ENCODE data around the gene PEAR1.

Gene PEAR1

DNA sequence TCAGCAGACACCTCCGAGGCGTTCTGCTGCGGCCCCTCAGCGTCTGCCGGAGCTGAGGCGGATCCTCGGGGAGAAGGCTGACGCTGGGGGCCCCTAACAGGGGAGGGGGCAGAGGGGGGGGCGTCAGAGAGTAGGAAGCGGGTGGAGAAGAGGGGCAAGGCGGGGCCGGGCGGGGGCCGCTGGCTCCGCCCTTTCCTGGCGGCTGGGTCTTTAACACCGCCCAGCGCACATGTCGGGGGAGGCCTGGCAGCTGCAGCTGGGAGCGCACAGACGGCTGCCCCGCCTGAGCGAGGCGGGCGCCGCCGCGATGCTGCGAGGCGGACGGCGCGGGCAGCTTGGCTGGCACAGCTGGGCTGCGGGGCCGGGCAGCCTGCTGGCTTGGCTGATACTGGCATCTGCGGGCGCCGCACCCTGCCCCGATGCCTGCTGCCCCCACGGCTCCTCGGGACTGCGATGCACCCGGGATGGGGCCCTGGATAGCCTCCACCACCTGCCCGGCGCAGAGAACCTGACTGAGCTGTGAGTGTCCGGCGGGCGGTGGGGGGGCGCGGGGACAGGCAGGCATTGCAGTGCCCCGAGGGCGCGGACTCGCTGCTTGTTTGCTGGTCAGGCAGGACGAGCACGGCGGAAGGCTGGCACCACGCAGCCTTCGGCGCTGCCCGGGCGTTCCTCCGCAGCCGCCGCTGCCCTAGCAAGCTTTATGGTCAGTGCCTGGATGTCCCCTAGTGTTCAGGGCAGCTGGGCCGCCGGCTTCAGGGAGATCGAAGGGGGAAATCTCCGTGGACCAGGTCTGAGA is 32.7 kb upstream of the PEAR1 start, which contains the start of gene NTRK1:
Gene NTRK1 (plus strand): TSS at position 238 of the 796 bp plus-strand sequence. CDS start 70 bp downstream, at position 308.
- DNase-seq = peak in 5 of 6 experiments; percentile 30 to 51 (median 45)

DNA sequence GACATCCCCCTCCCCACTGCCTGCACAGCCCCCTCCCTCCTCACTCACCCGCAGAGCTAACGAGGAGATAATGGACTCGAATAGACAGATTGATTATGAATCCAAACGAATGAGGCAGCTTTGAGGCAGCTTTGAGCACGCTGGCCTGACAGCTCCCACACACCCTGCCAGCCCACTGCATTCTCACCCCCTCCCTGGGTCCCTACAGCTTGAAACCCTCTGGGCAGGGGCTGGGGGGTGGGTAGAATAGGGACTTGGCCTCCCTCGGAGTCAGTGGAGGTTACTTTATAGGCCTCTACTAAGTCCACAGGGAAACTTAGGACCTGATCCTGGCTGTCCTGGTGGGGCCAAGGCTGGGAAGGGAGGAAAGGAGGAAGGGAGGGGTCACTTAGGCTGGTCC is 30.9 kb upstream of the PEAR1 start:
- DNase-seq = no peak

DNA sequence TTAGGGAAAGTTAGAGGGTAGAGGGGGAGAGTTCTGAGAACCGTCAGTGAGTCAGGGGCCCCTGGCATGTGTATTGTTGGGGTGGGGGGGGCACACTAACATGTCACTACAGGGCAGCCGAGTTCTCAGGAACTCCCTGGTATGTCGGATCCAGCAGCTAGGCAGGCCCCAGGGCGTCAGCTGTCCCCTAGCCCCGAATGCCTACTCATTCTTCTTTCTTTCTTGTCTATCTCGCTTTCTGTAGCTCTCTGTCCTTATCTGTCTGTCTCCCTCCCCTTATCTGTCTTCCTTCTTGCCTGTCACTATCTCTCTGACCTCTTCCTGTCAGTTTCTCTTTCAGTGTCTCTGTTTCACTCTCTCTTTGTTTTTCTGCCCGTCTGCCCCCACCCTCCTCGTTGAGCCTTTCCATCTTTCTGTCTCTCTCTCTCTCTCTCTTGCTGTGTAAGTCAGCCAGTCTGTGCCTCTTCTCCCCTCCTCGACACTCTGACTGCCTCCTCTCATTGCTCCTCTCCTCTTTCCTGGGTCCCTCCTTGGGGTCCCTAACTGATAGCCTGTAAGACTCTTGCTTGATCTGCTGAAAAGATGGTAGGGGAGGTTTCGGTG is 30.4 kb upstream of the PEAR1 start:
- no peak for DNase-seq

DNA sequence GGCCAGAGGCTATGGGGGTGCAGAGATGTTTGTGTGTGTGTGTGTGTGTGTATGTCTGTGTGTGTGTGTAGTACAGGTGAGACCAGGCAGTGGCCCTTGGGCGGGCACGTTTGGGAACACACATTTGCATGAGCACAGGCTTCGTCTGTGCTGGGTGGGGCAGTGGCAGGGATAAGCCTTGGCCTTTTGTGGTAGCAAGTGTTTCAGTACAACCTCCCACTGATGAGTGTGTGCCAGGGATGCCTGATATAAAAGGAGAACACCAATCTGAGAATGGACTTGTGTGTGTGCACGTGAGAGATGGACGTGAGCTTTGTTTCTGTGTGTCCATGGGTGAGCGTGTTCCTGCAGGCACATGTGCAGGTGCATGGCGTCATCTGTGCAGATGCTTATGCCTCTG is 29.9 kb upstream of the PEAR1 start:
- no peak for DNase-seq

DNA sequence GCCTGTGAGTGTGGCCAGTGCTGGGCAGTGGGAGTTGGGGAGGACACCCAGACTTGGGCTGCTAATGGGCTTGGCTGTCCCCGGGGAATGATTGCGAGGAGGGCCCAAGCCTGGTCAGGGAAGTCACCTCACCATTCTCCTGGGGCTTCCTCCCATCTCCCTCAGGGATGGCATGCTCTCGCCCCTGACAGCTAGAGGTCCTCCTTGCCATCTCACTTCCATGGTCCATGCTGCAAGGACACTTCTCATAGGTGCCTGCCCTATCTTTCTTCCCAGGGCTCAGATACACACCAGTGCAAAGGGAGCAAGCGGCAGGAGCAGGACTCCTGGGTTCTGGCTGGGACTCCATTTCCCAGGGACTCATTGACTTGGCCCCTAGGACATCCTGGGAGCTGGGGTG is 28.7 kb upstream of the PEAR1 start:
- DNase-seq = no peak

DNA sequence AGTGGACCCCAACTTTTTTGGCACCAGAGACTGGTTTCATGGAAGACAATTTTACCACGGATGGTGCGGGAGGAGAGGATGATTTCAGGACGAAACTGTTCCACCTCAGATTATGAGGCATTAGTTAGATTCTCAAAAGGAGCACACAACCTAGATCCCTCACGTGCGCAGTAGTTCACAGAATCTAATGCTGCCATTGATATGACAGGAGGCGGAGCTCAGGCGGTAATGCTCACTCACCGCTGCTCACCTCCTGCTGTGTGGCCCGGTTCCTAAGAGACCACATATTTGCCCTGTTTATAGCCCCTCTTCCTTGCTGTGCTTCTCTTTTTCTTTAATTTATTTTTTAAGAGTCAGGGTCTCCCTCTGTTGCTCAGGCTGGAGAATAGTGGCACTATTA is 28.3 kb upstream of the PEAR1 start:
- DNase-seq = no peak

DNA sequence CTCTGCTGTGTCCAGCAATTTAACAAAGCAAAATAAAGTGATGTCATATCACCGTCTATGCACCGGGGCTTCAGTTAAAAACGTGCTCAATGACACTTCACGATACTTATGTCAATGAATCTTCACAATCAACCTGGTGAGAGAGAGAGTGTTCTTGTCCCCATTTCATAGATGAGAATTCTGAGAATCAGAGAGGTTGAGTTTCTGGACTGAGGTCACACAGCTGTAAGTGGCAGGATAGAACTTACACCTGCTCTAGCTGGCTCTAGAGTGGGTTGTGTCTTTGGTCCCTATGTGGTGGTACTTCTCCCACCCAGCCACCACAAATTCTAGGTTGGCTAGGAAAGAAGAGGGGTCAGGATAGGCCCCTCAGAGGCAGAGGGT is 27.7 kb upstream of the PEAR1 start:
- DNase-seq = no peak

DNA sequence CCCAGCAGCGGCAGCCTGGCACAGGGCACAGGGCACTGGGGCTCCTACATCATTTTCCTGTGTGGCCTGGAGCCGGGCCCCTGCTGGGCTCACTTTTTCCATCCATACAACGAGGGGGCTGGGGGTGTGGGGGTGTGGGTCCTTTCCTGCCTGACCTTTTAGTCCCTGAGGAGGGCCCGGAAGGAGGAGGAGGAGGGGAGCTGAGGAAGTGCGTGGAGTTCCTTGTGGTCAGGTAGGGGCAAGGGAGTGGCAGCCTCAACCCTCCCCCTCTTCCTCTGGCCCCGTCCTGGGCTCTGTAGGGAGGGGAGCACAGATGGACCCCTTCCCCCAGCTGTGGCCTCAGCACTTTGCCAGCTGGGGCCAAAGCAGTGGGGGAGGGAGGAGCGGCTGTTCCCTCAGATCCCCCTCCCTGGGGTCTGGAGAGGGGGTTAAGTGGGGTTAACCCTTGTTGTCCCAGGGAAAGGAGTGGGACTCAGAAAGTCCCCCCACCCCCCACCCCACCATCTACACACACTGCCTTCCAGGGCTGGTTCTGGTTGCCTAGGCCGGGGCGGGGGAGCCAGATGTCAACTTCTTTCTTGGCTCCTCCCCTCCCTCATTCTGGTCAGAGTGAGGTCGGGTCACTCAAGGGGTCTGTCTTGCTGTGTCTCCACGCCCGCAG is 27.1 kb upstream of the PEAR1 start:
- DNase-seq = no peak

DNA sequence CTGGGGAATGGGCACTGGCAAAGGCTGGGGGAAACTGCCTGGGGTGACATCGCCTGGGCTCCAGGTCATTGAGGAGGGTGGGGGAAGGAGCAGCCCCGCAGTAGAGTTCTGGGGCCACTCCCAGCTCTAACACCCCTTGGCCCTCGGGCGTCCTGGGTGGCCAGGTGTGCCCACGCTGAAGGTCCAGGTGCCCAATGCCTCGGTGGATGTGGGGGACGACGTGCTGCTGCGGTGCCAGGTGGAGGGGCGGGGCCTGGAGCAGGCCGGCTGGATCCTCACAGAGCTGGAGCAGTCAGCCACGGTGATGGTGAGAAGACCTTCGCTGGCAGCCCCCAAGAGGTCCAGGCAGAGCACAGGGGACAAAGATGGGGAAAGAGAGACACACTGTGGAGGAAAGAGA is 25.2 kb upstream of the PEAR1 start:
- DNase-seq = no peak

DNA sequence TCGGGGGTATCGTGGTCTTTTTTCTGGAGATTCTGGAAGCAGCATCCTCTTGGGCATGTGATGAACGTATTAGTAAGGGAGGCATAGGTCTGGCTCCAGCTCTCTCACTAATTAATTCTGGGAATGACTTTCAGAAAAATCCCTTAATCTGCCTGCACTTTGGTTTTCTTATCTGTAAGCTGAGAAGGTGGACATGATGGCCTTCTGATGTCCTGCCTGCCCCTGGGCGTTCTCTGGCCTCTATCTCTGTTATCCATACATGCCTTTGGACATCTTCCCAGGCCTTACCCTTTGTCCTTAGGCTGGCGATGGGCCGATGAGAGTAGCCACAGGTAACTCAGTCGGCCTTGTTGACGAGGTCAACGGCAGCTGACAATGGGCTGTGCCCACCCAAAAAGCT is 24.1 kb upstream of the PEAR1 start:
- DNase-seq = no peak

DNA sequence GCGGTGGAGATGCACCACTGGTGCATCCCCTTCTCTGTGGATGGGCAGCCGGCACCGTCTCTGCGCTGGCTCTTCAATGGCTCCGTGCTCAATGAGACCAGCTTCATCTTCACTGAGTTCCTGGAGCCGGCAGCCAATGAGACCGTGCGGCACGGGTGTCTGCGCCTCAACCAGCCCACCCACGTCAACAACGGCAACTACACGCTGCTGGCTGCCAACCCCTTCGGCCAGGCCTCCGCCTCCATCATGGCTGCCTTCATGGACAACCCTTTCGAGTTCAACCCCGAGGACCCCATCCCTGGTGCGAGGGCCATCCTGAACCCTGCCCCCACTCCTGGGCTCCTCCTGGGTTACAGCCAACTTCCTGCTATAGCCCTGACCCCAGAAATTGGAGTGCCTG is 19.9 kb upstream of the PEAR1 start:
- no peak for DNase-seq

DNA sequence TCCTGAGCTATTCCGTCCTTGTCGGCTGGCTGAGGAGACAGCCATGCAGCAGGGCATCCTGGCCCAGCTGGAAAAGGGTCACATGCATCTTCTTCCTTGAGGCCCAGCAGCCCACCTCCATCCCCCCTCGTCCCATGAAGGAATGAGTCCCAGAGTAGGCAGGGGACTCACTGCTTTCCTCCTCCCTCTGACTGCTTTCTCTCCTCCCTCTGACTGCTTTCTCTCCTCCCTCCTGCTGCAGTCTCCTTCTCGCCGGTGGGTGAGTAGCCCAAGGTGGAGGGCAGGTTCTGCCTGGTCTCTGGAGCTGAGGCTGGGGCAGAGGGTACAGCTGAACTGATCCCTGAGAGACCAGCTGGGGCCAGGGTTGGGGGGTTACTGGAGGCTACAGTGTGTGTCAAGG is 19.4 kb upstream of the PEAR1 start:
- no peak for DNase-seq

DNA sequence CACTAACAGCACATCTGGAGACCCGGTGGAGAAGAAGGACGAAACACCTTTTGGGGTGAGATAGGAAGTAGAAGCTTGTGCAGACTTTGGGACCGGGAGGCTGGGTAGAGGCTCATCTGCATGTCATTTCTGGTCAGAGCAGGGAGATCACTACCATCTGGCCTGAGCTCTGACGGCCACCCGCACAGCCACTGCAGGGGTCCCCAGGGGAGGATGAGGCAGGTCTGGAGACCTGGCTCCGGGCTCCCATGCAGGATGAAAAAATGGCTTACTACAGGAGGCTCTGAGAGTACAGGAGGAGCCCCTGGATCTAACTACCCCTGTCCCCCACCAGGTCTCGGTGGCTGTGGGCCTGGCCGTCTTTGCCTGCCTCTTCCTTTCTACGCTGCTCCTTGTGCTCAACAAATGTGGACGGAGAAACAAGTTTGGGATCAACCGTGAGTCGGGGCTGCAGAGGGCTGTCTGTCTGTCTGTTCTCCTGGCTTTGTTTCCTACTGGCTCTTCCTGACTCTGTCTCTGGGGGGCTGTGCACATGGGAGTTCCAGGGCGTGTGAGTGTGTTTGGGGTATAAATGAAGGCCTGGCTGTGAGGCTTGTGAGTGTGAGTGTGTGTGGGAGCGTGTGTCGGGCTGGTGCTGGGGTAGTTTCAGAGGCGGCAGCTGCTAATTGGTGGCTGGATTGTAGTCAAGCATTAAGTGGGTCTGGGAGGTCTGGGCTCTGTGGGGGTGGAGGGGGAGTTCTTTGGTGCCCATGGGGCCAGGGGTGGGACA is 18.8 kb upstream of the PEAR1 start:
- DNase-seq = no peak

DNA sequence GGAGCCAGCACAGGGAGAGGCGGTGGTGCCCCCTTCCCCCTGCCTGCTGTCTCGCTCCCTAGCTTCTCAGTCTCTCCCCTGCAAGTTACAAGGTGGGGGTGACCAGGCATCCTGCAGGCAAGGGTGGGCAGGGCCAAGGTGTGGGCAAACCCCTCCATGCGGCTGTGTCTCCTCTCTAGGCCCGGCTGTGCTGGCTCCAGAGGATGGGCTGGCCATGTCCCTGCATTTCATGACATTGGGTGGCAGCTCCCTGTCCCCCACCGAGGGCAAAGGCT is 18.2 kb upstream of the PEAR1 start:
- no peak for DNase-seq

DNA sequence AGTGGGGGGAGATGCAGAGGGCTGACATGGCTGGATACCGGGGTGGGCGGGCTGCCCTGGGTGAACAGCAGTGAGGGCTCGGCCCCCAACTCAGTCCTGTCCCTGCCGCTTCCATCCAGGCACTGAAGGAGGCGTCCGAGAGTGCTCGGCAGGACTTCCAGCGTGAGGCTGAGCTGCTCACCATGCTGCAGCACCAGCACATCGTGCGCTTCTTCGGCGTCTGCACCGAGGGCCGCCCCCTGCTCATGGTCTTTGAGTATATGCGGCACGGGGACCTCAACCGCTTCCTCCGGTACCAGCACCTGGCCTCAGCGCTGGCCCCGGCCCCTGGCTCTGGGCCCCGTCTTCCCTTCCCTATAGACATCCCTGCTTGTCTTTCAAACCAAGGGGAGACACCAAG is 17.2 kb upstream of the PEAR1 start:
- no peak for DNase-seq

DNA sequence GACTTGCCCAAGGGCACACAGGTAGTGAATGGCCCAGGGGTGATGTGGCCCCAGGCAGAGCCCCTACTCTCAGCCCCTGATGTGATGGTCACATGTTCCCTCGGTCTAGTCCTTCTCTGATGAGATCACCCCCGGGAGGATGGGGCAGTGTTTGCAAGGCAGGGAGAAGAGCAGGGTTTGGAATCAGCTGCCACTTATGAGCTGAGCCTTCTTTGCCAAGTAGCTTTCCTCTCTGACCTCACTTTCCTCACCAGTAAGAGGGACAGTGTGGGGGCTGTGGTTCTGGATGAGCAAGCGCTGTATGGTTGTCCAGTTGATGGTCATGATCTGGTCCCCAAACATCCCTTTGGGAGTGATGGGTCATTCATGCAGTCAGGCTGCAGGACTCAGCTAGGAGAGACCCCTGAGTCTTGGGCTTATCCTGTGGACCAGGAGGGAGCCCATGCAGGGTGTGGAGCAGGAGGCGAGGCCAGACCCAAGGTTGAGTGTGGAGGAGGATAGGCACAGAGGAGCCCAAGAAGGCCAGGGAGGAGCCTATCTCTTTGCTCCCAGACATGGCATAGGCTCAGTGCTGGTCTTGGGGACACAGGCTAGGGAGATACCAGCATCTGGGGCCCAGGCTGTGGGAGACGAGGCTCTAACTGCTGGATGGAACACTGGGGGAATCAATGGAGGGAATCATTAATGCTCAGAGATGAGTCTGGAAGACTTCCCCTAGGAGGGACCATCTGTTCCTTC is 15.9 kb upstream of the PEAR1 start:
- DNase-seq = no peak

DNA sequence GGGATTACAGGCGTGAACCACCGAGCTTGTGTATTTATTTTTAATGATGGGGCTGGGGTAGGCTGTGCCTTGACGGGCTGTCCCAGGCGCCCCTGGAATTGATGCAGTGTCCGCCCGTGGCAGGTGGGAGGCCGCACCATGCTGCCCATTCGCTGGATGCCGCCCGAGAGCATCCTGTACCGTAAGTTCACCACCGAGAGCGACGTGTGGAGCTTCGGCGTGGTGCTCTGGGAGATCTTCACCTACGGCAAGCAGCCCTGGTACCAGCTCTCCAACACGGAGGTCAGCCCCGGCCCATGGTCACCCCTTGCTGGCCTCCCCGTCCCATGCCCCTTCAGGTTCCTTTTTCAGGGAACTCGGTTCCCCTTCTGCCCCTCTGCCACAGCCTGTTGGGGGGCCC is 13.6 kb upstream of the PEAR1 start:
- DNase-seq = no peak

DNA sequence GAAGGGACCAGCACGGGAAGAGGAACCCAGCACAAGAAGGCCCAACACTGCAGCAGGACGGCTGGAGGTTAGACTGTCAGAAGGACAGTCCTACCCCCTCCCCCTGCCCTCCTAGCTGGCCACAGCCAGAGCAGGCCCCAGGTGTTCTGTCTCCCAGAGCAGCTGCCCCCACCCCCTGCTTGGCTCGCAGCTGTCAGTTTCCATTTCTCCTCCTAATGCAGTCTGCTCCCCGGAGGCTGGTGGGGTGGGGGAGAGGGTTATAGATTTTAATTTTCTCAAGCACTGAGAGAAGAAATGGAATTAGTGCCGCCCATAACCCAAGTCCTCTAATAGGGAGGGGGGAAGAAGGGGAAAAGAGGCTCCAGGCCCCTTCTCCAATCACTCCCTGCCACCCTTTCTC is 13.0 kb upstream of the PEAR1 start:
- no peak for DNase-seq

DNA sequence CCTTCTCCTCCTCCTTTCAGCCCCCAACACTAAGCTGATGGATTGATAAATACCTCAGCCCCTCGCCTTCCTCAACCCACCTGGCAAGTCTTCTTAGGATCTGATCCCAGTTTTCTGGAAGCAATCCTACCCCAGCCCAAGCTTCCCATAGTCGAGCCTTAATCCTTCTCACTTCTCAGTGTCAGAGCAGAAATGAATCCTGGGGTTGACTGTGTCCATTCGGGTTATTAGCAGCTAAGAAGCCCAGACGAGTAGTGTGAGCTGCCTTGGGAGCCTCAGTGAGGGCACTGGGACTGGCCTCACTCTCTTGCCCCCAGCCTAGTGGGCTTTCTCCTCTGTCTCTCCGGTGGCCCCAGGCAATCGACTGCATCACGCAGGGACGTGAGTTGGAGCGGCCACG is 12.4 kb upstream of the PEAR1 start:
- no peak for DNase-seq

DNA sequence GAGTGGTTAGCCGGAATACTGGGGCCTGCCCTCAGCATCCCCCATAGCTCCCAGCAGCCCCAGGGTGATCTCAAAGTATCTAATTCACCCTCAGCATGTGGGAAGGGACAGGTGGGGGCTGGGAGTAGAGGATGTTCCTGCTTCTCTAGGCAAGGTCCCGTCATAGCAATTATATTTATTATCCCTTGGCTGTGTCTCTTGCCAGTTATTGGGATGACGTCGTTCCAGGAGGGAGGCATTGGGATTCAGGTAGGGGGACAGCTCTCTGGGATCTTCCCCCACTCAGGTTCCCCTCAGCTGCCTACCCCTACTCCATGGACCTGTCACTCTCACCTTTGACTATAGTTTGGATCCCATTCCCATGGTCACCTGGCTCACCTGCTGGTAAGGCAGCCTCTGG is 11.9 kb upstream of the PEAR1 start:
- no peak for DNase-seq

DNA sequence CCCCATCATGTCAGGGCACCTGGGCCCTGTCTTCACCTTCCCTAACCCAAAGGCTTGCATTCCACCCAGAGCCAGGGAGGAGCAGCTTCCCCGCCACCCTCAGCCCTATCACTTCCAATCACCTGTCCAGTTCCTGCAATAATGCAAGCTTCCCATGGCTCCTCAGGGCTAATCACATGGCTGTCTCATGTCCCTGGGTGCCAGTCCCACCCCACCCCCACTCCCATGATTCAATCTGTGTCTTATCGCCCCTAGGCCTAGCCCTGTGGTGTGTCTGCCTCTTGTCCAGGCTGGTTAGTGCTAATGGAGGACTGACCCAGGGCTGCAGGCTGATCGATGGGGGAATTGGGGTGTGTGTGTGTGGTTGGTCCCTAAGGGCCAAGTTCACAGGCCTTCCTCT is 11.0 kb upstream of the PEAR1 start:
- no peak for DNase-seq

DNA sequence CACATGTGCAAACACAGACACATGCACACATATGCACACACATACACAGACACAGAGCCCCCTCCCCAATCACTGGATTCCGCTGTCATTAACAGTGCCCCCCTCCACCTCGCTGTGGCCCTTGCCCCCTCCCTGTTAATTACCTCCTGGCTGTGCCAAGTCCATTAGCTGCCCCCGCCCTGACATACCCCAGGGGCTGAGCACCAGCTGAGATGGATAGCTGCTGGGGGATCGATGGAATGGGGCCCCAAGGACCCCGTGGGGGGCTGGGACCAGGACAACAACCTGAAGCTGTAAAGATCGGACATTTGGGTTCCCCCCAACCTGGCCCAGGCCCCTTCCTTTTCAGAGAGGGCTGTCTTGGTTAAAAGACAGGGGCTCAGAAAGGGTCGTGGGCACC is 9.6 kb upstream of the PEAR1 start:
- no peak for DNase-seq

DNA sequence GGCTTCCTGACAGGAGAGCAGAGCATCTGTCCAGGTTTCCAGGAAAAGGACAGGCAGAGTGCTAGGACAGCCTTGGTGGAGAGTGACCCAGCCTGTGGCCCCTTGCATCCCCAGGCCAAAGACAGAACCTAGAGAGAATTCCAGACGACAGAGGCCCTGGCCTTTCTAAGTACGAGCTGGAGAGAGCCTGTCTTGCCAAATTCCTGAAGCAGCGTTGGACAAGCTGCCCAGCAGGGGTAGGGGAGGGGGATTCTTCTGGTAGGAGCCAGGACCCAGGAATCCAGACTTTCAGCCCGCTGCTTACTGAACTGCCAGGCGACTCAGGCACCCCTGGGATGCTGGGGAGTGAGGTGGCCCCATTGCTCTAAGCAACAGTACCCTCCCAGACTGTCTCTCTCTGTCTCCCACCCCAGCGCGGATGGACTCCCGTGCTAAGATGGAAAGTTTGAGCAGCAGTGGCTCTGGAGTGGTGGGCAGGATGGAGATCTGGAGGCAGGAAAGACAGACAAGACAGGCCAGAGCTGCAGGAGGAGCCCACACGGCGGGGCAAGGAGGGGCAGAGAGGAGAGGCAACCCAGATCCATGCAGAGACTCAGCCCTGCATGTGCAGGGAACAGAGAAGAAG is 8.8 kb upstream of the PEAR1 start:
- no peak for DNase-seq
